Activated T-cell treated with anti-CD3 and anti-CD28 coated beads, Interleukin-2, amount 50 U/mL, for 48 hours (primary cell): Measurements from ENCODE around the gene BTBD9.

Experiments
- DNase-seq, 2 experiments: peaks; one replicate each; pipeline ENCODE4 v3.0.0-alpha.2; 2020

Gene BTBD9

DNA sequence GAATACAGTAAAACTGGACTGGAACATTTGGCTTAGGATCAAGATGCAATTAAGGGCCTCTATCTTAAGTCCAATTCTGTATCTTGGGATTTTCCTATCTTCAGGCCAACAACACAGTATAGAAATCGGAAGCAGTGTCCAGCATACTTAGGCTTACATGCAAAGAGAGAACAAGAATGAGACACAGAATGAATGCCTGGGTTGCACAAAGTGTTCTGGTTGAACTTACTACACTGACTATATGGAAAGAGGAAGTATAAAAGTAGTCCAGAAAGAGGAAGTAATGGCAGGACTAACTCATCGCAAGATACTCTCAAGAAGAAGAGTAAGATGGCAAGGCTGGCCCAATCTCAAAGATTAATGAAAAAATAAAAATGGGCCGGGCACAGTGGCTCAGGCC is 87.6 kb downstream of the BTBD9 start:
- DNase-seq, result no peak

DNA sequence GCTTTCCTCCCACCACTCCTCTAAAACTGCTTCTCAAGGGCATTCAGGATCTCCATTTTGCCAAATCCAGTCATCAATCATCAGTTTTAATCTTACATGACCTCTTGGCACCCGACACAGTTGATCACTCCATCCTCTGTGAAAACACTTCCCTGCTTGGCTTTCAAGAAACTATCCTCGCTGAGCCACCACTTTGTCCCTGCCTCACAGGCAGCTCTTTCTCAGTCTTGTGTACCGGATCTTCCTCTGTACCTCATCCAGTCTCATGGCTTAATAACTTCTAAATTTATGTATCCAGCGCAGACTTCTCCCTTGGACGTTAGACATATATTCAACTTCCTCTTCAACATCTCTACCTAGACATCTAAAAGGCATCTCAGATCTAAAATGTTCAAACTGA is 89.9 kb downstream of the BTBD9 start:
- DNase-seq, result no peak

DNA sequence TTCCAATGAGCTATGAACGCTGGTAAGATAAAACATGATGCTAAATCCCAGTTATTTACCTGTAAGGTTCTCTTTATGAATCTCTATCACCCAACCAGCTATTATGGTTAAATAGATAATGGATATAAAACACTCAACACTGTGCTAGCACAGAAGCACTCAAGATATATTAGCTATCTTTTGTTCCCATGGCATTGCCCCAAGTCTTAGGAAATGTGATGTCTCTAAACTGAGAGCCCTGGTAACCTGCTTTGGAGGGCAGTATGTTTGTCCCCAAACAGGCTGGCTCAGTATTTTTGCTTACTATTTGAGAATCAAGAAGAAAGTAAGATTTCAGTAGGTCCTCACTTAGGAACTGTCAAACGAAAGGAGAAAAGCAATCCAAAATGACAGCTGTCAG is 90.5 kb downstream of the BTBD9 start:
- no peak for DNase-seq

DNA sequence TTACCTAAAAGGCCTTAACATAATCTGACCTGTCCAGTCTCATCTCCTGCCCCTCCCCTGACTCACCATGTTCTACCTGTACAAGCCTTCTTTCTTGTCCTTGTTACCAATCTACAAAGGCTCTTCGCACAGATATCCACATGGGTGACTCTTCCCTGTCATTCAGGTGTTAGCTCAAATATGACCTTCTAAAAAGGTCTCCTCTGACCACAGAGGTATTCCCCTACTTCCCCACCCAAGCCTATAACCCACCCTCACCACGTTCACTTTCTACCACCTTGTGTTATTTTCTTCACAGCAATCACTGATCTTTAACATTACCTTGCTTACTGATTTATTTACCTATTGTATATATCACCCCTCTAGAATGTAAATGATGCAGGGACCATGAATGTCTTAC is 96.7 kb downstream of the BTBD9 start:
- no peak for DNase-seq

DNA sequence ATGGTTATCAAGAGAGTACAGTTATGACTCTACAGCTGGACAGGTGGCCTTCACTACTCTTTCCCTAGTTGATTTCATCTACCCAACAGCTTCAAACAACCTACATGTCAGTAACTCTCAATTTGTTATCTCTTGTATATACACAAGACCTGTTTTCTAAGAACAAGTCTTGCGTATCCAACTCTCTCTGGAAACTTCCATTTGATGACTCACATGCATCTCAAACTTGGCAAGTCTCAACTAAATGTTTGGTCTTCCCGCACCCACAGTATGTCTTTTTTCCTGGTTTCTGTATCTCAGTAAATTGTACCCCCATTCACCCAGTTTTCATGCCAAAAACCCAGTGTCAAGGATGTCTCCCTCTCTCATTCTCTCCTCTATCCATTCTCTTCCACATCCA is 97.7 kb downstream of the BTBD9 start:
- no peak for DNase-seq

DNA sequence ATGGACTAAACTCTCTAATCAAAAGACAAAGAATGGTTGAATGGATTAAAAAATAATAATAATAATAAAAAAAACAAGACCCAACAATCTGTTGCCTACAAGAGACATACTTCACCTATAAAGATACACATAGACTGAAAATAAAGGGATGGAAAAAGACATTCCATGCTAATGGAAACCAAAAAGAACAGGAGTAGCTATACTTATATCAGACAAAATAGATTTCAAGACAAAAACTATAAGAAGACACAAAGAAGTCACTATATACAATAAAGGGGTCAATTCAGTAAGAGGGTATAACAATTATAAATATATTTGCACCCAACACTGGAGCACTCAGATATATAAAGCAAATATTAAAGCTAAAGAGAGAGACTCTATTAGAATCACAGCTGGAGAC is 106.7 kb downstream of the BTBD9 start:
- DNase-seq, result no peak

DNA sequence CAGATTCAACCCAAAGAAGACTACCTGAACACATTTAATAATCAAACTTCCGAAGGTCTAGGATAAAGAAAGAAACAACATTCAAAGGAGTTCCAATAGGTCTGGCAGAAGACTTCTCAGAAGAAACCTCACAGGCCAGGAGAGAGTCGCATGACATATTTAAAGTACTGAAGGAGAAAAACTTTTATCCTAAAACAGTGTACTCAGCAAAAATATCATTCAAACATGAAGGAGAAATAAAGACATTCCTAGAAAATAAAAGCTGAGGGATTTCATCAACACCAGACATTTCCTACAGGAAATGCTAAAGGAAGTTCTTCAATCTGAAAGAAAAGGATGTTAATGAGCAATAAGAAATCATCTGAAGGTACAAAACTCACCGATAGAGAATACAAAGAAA is 108.6 kb downstream of the BTBD9 start:
- no peak for DNase-seq

DNA sequence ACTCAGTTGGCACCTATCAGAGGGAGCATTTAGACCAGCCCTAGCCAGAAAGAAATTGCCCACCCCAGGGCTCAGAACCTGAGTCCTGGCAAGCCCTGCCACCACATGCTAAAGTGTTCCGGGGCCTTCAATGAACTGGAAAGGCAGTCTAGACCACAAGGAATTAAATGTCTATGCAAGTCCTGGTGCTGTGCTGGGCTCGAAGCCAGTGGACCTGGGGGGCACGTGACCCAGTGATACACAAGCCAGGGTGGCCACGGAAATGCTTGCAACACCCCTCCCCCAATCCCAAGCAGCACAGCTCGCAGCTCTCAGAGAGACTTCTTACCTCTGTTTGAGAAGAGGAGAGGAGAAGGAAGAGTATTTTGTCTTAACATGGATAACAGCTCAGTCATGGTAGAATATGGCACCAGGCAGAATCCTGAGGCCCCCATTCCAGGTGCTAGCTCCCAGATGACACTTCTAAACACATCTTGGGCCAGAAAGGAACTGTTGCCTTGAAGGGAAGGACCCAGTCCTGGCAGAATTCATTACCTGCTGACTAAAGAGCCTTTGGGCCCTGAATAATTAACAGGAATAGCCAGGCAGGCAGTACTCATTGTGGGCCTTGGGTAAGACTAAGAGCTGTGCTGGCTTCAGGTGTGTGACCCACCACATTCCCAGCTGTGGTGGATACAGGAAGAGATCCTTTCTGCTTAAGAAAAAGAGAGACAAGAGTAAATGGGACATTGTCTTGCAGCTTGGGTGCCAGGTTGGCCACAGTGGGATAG is 111.3 kb downstream of the BTBD9 start:
- no peak for DNase-seq

DNA sequence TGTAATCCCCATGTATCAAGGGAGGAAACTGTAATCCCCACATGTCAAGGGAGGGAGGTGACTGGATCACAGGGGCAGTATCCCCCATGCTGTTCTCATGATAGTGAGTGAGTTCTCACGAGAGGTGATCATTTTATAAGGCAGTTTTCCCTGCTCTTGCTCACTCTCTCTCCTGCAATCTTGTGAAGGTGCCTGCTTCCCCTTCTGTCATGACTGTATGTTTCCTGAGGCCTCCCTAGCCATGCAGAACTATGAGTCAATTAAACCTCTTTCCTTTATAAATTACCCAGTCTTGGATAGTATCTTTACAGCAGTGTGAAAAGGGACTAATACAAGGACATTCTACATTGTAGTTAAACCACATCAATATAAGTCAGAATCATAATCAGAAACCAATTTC is 112.4 kb downstream of the BTBD9 start:
- DNase-seq, result no peak

DNA sequence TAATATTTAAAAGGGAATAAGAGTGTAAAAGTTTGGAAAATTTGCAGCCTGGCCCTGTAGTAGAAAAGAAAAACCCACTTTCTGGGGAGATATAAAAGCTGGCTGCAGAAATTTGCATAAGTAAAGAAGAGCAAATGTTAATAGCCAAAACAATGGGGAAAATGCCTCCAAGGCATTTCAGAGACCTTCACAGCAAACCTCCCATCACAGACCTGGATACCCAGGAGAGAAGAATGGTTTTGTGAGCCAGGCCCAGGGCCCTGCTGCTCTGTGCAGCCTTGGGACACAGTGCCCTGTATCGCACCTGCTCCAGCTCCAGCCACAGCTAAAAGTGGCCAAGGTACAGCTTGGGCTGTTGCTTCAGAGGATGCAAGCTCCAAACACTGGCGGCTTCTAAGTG is 113.8 kb downstream of the BTBD9 start:
- no peak for DNase-seq

DNA sequence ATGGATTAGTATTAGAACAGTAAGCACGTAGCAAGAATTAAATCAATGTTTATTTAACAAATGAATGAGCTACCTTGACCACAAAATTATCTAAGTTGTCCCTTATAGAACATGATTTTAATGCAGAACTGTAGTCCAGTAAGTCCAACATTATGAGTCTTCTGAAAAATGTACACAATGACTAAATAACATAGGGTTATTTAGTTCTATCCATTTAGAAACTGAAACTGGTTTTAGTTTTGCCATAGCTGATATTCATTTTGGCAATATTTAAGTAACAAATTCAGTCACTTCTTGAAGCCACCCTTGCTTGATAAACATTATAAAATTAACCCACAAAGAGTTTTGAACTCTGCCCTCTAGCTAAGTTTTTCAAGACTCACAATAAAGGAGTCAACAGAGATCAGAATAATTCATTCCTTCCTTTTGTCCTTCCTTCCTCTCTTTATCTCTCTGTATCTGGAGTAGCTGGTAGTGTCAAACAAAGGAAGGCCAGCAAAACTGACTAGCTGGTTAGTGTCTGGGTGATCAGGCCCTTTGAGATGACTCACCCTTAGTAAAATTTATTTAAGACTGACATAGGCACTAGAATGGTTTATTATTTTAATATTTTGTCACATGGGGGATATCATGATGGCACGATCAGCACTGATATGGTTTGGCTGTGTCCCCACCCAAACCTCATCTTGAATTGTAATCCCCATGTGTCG is 115.1 kb downstream of the BTBD9 start:
- DNase-seq, result no peak

DNA sequence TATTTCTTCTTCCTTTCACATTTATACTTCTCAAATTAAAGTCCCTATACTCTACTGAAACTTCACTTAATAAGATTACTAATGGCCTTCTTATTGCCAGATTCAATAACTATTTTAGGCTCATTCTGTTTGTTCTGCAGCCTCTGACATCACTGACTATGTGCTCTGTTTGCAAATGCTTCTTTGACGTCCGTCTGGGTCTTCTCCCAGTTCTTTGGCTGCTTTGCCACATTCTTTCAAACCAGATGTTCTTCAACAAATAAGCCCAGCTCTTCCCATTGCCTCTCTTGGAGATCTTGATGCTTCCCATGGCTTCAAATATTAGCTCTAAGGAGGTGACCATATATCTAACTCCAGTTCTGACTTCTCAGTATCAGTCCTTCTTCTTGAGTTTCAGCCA is 117.4 kb downstream of the BTBD9 start:
- DNase-seq, result no peak

DNA sequence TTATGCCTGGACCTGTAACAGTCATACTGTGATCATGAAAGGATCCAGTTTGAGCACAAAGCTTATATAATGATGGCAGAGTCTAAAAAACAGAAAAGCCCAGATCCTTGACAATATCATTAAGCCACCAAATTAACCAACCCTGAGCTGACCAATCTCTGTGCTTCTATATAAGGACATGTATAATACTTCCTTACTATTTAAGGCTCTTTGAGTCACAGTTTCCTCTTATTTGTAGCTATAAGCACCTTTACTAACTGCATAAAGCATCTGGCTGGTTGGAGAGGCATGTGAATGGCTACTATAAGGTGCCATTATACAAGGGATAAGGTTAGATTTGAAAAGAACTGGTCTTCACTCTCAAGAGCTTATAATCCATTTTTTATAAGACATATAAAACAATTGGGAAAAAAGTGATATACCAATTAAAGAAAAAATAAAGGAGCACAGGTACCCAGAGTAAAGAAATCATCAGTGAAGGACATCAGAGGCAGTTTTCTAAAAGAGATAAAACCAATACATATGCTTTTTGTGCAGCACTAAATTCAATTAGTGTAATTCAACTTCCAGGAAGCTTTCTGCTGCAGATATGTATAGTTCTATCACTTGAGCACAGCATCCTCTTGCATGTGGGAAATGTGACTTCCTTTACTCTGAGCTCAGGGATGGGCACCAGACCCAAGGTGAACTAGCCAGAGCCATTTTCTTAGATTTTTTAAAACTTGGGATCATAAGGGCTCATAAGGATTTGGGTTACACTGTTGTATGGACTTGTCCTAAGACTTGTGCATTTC is 121.0 kb downstream of the BTBD9 start:
- no peak for DNase-seq

DNA sequence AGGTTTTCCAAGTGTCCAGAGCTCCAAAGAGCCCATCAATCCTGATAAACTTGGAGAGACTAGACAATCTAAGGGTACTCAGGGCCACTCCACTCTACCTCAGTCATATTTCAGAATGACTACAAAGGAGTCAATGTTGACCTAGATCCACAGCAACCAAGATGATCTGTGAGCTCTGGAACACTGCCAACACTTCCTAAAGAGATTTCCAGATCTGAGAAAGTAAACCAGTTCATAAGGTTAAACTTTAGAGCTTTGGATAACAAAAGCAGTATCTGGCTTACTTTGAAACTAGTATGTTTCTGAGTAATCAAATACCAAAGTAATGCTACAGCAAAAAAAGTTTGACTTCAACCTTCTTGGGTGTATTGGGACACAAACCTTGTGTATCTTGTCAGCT is 122.7 kb downstream of the BTBD9 start:
- no peak for DNase-seq

DNA sequence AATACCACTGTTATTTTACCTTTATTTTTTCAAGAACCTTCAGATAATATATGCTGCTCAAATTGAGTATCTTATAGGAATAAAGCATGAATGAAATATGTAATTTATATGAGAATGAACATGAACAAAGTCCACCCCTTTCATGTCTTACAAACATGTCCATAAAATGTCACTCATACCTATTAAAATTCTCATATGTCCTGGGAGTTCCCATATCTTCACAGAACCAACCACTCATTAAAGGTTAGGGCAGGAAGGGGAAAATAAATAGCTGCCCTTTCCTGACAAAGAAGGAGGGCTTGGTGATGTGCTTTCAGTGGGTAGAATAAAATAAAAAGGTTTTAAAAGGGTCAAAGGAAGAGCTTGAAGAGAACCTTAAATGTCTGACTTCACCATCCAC is 125.3 kb downstream of the BTBD9 start:
- no peak for DNase-seq

DNA sequence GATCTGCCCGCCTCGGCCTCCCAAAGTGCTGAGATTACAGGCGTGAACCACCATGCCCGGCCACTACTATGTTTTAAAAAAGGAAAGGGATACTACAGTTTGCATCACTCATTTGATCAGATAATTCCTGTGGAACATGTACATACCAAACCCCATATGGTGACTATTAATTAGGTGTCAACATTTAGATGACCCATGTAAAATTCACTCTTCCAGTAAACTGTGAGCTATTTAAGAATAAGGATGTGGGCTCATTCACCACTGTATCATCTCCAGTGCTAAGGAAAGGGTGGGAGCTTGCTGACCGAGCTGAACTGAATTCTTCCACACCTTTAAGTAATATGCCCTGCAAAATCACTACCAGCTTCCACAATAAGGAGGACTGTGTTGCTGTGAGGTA is 127.5 kb downstream of the BTBD9 start:
- DNase-seq, result no peak

DNA sequence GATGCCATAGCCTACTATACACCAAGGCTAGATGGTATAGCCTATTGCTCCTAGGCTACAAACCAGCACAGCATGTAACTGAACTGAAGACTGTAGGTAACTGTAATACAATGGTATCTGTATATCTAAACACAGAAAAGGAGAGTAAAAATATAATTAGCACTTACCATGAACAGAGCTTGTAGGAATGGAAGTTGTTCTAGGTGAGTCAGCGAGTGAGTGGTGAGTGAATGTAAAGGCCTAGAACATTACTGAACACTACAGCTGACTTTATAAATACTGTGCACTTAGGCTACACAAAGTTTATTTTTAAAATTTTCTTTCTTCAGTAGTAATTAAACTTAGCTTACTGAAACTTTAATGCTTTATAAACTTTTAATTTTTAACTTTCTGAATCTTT is 129.5 kb downstream of the BTBD9 start:
- no peak for DNase-seq

DNA sequence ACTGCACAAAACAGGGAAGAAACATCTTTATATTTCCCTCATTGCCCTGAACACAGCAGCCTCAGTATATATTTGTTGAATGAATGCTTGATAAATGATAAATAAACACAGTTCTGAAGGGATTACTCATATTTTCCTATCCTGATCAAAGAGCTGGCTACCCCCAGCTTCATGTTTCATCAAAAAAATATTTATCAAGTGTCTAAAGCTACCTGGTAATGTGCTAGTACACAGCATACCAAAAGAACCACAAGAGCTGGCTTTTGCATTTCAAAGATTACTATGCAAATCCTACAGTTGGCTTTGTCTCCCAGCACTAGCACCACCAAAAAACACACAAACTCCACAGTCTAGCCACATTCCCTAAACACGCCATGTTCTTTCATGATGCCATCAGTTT is 130.0 kb downstream of the BTBD9 start:
- no peak for DNase-seq

DNA sequence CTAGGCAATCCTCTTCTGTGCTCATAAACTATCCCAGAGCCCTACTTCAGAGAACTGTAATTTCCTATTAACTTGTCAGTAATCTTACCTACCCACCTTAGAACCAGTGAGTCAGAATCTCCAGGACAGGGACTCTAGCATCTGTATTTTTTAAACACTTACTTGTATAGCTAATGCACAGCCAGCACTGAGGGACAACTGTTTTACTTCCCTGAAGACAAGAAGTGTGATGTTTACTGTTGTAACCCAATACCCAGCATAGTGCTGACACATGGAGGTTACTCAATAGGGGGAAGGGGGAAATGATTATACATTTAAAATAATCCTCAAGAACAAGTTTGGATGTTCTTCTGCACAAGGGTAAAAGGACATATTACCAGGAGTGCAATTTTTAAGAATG is 130.8 kb downstream of the BTBD9 start:
- no peak for DNase-seq

DNA sequence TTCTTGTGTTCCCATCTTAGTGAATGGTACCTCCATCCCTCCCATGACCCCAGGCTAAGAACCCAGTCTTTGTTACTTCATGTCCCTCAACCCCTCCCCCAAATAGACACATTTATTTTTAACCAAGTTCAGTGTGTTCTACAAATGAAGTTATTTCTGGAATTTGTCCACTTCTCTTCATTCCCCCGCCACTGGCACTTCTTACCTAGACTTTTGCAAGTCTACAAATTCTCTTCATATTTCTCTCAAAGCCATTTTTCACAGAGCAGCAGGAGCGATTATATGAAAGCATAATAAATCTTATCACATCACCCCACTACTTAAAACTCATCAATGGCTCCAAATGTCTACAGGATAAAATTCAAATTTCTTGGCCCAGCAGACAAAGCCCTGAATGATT is 131.4 kb downstream of the BTBD9 start:
- no peak for DNase-seq

DNA sequence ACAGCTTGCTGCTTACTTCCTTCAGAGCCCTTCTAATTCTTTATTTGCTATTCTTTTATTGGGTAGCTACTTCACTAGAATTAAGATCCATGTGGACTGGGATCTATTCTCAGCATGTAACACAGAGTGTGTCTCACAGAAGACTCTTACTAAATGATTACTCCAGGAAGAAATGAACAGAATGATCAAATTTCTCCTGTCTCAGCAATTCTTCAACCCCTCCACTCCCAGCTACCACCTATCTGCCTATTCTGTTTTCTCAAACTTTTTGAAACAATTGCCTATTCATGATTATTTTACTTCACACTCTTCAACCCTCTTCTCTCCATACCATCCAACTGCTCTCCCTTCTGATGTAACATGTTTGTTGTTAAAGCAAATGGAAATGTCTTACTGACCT is 132.6 kb downstream of the BTBD9 start:
- DNase-seq, result no peak

DNA sequence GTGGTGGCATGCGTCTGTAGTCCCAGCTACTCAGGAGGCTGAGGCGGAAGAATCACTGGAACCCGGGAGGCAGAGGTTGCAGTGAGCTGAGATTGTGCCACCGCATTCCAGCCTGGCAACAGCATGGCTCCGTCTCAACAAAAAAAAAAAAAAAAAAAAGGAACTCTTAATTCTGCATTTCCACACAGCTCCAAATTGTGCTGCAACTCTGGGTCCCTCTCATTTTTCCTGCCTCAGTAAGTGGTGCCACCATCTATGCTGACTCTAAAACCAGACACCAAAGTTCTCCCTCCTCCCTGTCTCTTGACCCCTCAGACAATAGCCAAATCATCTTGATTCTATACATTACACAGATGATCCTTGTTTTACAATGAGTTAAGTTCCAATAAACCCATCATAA is 133.9 kb downstream of the BTBD9 start:
- DNase-seq, result no peak

DNA sequence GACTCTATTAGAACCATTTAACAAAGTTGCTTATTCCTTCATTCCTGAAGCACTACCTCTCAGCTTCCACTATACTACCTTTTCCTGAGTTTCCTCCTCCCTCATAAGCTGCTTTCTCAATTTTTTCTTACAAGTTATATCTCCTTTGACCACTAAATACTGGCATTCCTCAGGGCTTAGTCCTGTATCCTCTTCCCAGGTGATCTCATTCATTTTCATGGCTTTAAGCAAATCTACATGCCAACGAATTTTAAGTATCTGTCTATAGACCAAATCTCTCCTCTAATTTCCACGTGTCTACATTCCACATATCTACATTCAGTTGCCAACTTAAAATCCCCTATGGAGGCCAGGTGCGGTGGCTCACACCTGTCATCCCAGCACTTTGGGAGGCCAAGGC is 134.7 kb downstream of the BTBD9 start:
- no peak for DNase-seq
